Measurements from ENCODE around the gene MAST1. TPM values are rescaled to one million over a fixed set of nuclear protein-coding genes. Genes with fewer than 3 reads are reported as not detected.

MAST1 gene
- polyA plus RNA-seq, 1 donor = 4.4 TPM

DNA sequence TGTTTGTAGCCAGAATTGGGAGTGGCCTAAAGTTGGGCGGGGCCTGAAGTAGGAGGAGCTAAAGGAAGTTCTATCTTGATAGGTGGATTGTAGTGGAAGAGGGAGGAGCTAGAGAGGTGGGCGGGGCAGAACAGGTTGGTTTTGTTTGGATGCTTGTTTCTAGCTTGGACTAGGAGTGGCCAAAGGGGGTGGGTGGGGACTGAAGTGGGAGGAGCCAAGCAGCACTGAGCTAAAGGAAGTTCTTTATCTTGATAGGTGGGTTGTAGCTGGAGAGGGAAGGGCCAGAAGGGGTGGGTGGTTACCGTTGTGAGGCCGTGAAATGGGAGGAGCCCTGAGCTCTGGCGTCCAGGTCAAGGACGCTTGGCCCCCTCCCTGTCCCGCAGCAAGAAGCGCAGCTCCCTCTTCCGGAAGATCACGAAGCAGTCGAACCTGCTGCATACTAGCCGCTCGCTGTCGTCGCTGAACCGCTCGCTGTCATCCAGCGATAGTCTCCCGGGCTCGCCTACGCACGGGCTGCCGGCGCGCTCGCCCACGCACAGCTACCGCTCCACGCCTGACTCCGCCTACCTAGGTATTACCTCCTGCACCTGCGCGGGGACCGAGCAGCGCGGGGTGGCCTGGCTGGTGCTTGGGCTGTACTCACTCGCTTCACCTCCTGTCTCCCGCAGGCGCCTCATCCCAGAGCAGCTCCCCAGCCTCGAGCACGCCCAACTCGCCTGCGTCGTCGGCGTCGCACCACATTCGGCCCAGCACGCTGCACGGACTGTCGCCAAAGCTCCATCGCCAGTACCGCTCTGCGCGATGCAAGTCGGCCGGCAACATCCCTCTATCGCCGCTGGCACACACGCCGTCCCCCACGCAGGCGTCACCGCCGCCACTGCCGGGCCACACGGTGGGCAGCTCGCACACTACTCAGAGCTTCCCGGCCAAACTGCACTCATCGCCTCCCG is 34.9 kb downstream of the MAST1 start:
- Histone ChIP-seq H3K27me3 (ENCODE audit: control insufficient read depth, insufficient read depth, low read length) (peaks cover 13% of the 10 kb centered on the region), H3K9me3 (ENCODE audit: control insufficient read depth, low read depth, low read length) (peaks cover 15% of the 10 kb centered on the region), H3K36me3 (ENCODE audit: control insufficient read depth, insufficient read depth, low read length) (no peaks in the 10 kb centered on the region), H3K4me1 (ENCODE audit: control insufficient read depth, insufficient read depth, low read length) (peaks cover 2% of the 10 kb centered on the region), H3K27ac (ENCODE audit: low read length) (no peak overlapping the region), H3K4me3 (ENCODE audit: low read length) (peak overlapping the region; percentile 16)
- DNase-seq = peak; percentile 42 to 45
- no CpG with 5 or more reads among the region's 70 CpGs for WGBS (ENCODE audit: insufficient coverage, low lambda C conversion rate)

DNA sequence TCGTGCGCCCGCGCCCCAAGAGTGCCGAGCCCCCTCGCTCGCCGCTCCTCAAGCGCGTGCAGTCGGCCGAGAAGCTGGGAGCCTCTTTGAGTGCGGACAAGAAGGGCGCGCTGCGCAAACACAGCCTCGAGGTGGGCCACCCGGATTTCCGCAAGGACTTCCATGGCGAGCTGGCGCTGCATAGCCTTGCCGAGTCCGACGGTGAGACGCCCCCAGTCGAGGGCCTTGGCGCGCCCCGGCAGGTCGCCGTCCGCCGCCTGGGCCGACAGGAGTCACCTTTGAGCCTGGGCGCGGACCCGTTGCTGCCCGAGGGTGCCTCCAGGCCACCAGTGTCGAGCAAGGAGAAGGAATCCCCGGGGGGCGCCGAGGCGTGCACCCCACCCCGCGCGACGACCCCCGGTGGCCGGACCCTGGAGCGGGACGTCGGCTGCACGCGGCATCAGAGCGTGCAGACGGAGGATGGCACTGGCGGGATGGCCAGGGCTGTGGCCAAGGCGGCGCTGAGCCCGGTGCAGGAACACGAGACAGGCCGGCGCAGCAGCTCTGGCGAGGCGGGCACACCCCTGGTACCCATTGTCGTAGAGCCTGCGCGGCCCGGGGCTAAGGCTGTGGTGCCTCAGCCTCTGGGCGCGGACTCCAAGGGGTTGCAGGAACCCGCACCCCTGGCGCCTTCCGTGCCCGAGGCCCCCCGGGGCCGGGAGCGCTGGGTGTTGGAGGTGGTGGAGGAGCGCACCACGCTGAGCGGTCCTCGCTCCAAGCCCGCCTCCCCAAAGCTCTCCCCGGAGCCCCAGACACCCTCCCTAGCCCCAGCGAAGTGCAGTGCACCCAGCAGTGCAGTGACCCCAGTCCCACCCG is 35.8 kb downstream of the MAST1 start:
- WGBS (ENCODE audit: insufficient coverage, low lambda C conversion rate) = no CpG with 5 or more reads among the region's 86 CpGs
- no peak overlapping the region for H3K27ac ChIP-seq (ENCODE audit: low read length)
- H3K9me3 ChIP-seq (ENCODE audit: control insufficient read depth, low read depth, low read length) = peaks cover 15% of the 10 kb centered on the region
- no peaks in the 10 kb centered on the region for H3K36me3 ChIP-seq (ENCODE audit: control insufficient read depth, insufficient read depth, low read length)
- H3K4me1 ChIP-seq (ENCODE audit: control insufficient read depth, insufficient read depth, low read length) = peaks cover 2% of the 10 kb centered on the region
- DNase-seq = no peak
- no peak overlapping the region for H3K4me3 ChIP-seq (ENCODE audit: low read length)
- peaks cover 13% of the 10 kb centered on the region for H3K27me3 ChIP-seq (ENCODE audit: control insufficient read depth, insufficient read depth, low read length)

DNA sequence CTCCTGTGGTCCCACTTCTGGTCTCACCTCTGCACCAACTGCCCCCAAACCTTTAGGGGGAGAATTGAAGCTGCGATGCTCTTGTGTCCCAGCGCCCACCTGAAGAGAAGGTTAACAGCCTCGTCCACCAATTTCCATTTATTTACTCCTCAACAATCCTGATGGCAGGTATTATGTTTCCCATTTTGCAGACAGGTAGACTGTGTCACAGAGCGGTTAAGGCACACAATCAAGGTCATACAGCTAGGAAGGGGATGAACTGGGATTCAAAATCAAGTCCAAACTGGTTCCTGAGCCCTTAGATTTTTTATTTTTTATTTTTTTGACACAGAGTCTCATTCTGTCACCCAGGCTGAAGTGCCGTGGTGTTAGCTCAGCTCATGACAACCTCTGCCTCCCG is 36.8 kb downstream of the MAST1 start:
- peaks cover 14% of the 10 kb centered on the region for H3K27me3 ChIP-seq (ENCODE audit: control insufficient read depth, insufficient read depth, low read length)
- no peak overlapping the region for H3K27ac ChIP-seq (ENCODE audit: low read length)
- H3K36me3 ChIP-seq (ENCODE audit: control insufficient read depth, insufficient read depth, low read length) = no peaks in the 10 kb centered on the region
- peaks cover 15% of the 10 kb centered on the region for H3K9me3 ChIP-seq (ENCODE audit: control insufficient read depth, low read depth, low read length)
- WGBS (ENCODE audit: insufficient coverage, low lambda C conversion rate) = 100% methylated on average over 1 of the region's 6 CpGs
- H3K4me3 ChIP-seq (ENCODE audit: low read length) = no peak overlapping the region
- H3K4me1 ChIP-seq (ENCODE audit: control insufficient read depth, insufficient read depth, low read length) = peaks cover 2% of the 10 kb centered on the region
- DNase-seq = no peak

DNA sequence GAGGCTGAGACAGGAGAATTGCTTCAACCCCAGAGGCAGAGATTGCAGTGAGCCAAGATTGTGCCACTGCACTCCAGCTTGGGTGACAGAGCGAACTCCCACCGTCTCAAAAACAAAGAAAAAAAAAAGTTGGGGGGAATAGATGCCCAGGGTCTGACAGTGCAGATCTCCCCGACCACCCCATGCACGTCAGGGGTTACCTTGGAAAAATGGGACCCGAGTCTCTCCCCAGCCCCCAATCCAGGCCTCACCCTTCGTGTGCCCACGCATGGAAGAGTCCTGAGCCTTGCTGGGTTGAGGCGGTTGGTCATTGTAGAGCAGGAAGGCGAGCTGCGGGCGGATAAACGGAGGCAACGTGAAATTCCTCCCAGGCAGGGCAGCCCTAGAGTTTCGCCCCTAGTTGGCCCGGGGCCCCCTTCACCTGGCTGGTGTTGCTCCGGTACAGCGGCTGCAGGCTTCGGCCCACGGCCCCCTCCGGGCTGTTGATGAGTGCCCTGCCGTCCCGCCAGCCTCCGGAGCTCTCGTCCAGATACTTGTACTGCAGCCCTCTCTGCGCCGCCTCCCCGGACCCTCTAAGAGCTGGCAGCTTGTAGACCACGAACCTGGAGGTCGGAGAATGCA is 42.3 kb downstream of the MAST1 start:
- Histone ChIP-seq H3K4me3 (ENCODE audit: low read length) (peak overlapping the region; percentile 57), H3K27me3 (ENCODE audit: control insufficient read depth, insufficient read depth, low read length) (peaks cover 36% of the 10 kb centered on the region), H3K36me3 (ENCODE audit: control insufficient read depth, insufficient read depth, low read length) (no peaks in the 10 kb centered on the region), H3K4me1 (ENCODE audit: control insufficient read depth, insufficient read depth, low read length) (peaks cover 5% of the 10 kb centered on the region), H3K9me3 (ENCODE audit: control insufficient read depth, low read depth, low read length) (peaks cover 30% of the 10 kb centered on the region), H3K27ac (ENCODE audit: low read length) (peak overlapping the region; percentile 9)
- DNase-seq = no peak
- no CpG with 5 or more reads among the region's 29 CpGs for WGBS (ENCODE audit: insufficient coverage, low lambda C conversion rate)

DNA sequence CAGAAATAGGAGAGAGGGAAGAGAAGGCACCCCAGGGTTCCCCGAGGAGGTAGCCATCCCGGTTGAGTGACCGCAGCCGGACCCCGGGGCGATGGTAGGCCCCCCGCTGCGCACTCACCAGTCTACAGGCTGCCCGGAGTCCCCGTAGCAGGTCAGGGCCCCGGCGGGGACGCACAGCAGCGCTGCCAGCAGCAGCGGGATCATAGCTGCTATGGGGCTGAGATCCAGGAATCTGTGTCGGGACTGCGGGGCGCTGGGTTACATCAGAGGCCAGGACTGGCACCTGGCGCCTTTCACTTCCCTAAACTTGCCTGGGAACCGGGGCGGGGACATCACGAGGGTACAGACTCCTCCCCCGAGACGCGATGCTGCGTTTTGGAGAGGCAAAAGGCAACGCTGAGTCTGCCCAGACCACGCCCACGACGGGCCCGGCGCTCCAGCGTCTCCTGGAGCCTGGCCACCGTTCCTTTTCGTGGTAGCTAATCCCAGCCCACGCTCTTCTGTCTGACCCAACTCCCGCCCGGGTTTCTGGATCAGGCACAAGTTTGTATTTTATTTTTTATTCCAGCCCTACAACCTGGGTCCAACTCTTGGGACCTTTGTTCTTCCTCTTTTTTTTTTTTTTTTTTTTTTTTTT is 43.0 kb downstream of the MAST1 start, which contains the start of gene DNASE2:
Gene DNASE2 (minus strand): TSS at position 278 of the 637 bp plus-strand sequence. CDS start 74 bp downstream, at position 204.
- Histone ChIP-seq H3K4me1 (ENCODE audit: control insufficient read depth, insufficient read depth, low read length) (peaks cover 5% of the 10 kb centered on the region), H3K36me3 (ENCODE audit: control insufficient read depth, insufficient read depth, low read length) (no peaks in the 10 kb centered on the region), H3K9me3 (ENCODE audit: control insufficient read depth, low read depth, low read length) (peaks cover 33% of the 10 kb centered on the region), H3K27me3 (ENCODE audit: control insufficient read depth, insufficient read depth, low read length) (peaks cover 42% of the 10 kb centered on the region), H3K4me3 (ENCODE audit: low read length) (peak within 1 kb of the TSS; percentile 57), H3K27ac (ENCODE audit: low read length) (peak within 1 kb of the TSS; percentile 9)
- WGBS (ENCODE audit: insufficient coverage, low lambda C conversion rate) = no CpG with 5 or more reads among the region's 38 CpGs
- DNase-seq = peak; percentile 70 to 81

DNA sequence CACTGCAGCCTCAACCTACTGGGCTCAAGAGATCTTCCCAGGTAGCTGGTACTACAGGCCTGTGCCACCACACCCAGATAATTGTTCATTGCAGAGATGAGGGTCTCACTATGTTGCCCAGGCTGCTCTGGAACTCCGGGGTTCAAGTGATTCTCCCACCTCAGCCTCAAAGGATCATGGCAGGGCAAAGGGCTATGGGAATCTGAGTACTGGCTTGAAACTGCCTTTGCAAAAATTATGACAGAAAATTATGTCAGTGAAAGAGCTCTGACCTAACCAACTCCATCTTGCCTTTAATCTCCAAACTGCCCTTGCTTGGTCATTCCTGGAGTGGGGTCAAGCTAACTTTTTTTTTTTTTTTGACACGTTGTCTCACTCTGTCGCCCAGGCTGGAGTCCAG is 44.3 kb downstream of the MAST1 start:
- peaks cover 33% of the 10 kb centered on the region for H3K9me3 ChIP-seq (ENCODE audit: control insufficient read depth, low read depth, low read length)
- H3K4me3 ChIP-seq (ENCODE audit: low read length) = no peak overlapping the region
- H3K27ac ChIP-seq (ENCODE audit: low read length) = no peak overlapping the region
- peaks cover 55% of the 10 kb centered on the region for H3K27me3 ChIP-seq (ENCODE audit: control insufficient read depth, insufficient read depth, low read length)
- no peaks in the 10 kb centered on the region for H3K36me3 ChIP-seq (ENCODE audit: control insufficient read depth, insufficient read depth, low read length)
- no peak for DNase-seq
- WGBS (ENCODE audit: insufficient coverage, low lambda C conversion rate) = no CpG with 5 or more reads among the region's 3 CpGs
- H3K4me1 ChIP-seq (ENCODE audit: control insufficient read depth, insufficient read depth, low read length) = peaks cover 5% of the 10 kb centered on the region

DNA sequence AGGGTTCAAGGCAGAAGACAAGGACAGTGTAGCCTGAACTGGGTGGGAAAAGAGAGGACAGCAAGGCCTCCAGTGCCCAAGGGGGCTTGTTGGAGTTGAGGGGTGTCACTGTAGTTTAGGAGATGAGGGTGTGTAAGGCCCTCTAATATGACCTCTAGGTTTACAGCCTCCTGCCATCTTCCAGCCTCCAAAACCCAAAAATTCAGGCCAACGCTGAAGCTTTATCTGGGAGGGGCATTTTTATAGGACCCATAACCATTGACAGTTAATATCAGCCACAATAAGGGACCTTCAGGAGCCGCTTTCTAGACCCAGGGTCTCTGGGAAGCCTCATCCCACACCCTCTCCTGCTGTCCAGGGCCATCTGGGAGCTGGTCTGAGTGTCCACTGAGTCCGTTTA is 45.9 kb downstream of the MAST1 start:
- no CpG with 5 or more reads among the region's 3 CpGs for WGBS (ENCODE audit: insufficient coverage, low lambda C conversion rate)
- peaks cover 5% of the 10 kb centered on the region for H3K4me1 ChIP-seq (ENCODE audit: control insufficient read depth, insufficient read depth, low read length)
- H3K27me3 ChIP-seq (ENCODE audit: control insufficient read depth, insufficient read depth, low read length) = peaks cover 59% of the 10 kb centered on the region
- H3K36me3 ChIP-seq (ENCODE audit: control insufficient read depth, insufficient read depth, low read length) = no peaks in the 10 kb centered on the region
- no peak overlapping the region for H3K4me3 ChIP-seq (ENCODE audit: low read length)
- no peak for DNase-seq
- peaks cover 33% of the 10 kb centered on the region for H3K9me3 ChIP-seq (ENCODE audit: control insufficient read depth, low read depth, low read length)
- H3K27ac ChIP-seq (ENCODE audit: low read length) = no peak overlapping the region

DNA sequence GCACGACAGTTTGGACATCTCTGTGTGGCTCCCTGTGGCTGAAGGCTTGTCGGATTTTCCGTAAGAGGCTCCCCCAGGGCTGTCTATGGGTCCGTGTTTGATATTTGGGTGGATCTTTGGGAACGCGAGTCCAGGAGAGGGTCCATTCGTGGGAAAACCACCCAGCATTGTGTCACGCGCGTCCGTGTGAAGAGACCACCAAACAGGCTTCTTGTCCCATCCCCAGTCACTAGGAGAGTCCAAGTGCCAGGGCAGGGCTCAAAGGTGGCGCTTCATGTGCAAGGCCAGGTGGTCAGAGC is 46.3 kb downstream of the MAST1 start:
- no CpG with 5 or more reads among the region's 12 CpGs for WGBS (ENCODE audit: insufficient coverage, low lambda C conversion rate)
- Histone ChIP-seq H3K27me3 (ENCODE audit: control insufficient read depth, insufficient read depth, low read length) (peaks cover 59% of the 10 kb centered on the region), H3K9me3 (ENCODE audit: control insufficient read depth, low read depth, low read length) (peaks cover 33% of the 10 kb centered on the region), H3K4me1 (ENCODE audit: control insufficient read depth, insufficient read depth, low read length) (peaks cover 5% of the 10 kb centered on the region), H3K27ac (ENCODE audit: low read length) (no peak overlapping the region), H3K36me3 (ENCODE audit: control insufficient read depth, insufficient read depth, low read length) (no peaks in the 10 kb centered on the region), H3K4me3 (ENCODE audit: low read length) (no peak overlapping the region)
- no peak for DNase-seq

DNA sequence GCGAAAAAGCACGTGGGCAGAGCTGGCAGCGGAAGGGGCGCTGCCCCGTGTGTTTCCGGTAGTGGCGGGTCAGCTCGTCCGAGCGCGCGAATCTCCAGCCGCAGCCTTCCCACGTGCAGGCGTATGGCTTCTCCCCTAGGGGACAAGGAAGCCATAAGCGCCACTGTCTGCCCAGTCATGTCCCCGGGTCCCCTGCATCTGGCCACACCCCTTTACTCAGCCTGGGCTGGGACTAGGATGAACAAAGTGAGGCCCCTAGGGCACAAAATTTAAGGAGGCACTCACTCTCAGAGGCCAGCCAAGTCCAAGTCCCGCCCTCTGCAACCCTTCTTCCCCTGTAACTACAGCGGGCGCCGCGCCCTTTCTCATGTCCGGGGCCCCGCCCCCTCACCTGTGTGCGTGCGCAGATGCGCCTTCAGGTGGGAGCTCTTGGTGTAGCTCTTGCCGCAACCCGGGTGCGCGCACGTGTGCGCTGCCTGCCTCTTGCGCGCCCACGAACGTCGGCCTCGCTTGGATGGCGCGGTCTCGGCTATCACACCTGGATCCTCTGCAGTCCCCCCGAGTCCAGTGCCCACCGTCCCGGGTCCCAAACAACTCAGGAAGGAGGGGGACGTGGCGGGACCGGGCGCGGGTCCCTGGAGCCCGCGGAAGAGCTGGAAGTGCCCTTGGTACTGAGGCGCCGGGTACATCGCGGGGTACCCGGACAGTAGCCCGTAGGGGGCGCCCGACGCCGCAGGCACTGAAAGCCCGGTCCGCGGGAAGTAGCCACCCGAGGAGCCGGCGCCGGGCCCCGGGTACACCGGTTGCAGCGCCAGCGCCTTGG is 46.8 kb downstream of the MAST1 start:
- no CpG with 5 or more reads among the region's 73 CpGs for WGBS (ENCODE audit: insufficient coverage, low lambda C conversion rate)
- H3K27me3 ChIP-seq (ENCODE audit: control insufficient read depth, insufficient read depth, low read length) = peaks cover 58% of the 10 kb centered on the region
- H3K4me1 ChIP-seq (ENCODE audit: control insufficient read depth, insufficient read depth, low read length) = peaks cover 5% of the 10 kb centered on the region
- H3K9me3 ChIP-seq (ENCODE audit: control insufficient read depth, low read depth, low read length) = peaks cover 33% of the 10 kb centered on the region
- peak; percentile 78 to 84 for DNase-seq
- H3K27ac ChIP-seq (ENCODE audit: low read length) = no peak overlapping the region
- no peaks in the 10 kb centered on the region for H3K36me3 ChIP-seq (ENCODE audit: control insufficient read depth, insufficient read depth, low read length)
- peak overlapping the region; percentile 36 for H3K4me3 ChIP-seq (ENCODE audit: low read length)
